ENCODE results near the gene TEX26. TPM values are rescaled to one million over a fixed set of nuclear protein-coding genes. Genes with fewer than 3 reads are reported as not detected.

Gene TEX26
- total RNA-seq, 2 experiments from 2014 or later = not detected

DNA sequence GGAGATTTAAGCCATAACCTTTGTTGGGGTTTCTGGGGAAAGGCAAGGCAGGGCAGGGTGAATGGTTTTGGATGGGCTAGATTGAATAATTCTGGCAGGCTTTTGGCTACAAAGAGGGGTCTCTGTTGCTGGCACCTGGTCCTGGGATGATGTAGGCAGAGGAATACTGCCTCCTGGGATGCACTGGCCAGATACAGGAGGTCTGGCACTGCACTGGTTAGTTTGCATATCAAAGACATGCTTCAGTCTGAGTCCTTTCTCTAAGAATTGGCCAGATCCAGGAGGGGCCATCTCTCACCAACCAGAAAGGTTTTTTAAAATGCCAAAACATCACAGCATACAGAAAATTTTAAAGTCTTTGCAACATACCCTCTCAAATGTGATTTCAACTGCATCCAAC is 34.4 kb upstream of the TEX26 start:
- Mint-ChIP-seq H3K4me3 (no peak overlapping the region), H3K9me3 (no peaks in the 10 kb centered on the region), H3K27me3 (peaks cover 69% of the 10 kb centered on the region), H3K36me3 (ENCODE audit: low read depth) (no peaks in the 10 kb centered on the region), H3K27ac (no peak overlapping the region), H3K4me1 (ENCODE audit: low read depth) (no peaks in the 10 kb centered on the region)
- Histone ChIP-seq H3K4me1 (ENCODE audit: insufficient read depth, low read length) (no peaks in the 10 kb centered on the region), H3K4me3 (ENCODE audit: low read length) (no peak overlapping the region), H3K27ac (ENCODE audit: low read depth in 1 of 2, low read length in 2 of 2) (no peak overlapping the region), H3K9me3 (ENCODE audit: control insufficient read depth in 1 of 2, insufficient read depth in 1 of 2, low read length in 2 of 2) (no peaks in the 10 kb centered on the region), H3K36me3 (ENCODE audit: insufficient read depth, low read length) (no peaks in the 10 kb centered on the region), H3K27me3 (ENCODE audit: control insufficient read depth in 1 of 2, insufficient read depth in 2 of 2, low read length in 2 of 2) (peaks cover 8 to 22% of the 10 kb centered on the region in 2 experiments)
- TF ChIP-seq, protein P1, sequence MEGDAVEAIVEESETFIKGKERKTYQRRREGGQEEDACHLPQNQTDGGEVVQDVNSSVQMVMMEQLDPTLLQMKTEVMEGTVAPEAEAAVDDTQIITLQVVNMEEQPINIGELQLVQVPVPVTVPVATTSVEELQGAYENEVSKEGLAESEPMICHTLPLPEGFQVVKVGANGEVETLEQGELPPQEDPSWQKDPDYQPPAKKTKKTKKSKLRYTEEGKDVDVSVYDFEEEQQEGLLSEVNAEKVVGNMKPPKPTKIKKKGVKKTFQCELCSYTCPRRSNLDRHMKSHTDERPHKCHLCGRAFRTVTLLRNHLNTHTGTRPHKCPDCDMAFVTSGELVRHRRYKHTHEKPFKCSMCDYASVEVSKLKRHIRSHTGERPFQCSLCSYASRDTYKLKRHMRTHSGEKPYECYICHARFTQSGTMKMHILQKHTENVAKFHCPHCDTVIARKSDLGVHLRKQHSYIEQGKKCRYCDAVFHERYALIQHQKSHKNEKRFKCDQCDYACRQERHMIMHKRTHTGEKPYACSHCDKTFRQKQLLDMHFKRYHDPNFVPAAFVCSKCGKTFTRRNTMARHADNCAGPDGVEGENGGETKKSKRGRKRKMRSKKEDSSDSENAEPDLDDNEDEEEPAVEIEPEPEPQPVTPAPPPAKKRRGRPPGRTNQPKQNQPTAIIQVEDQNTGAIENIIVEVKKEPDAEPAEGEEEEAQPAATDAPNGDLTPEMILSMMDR (IDR thresholded peaks at IDR 0.05) = no peak
- ChIA-PET POLR2A (no interaction called here), CTCF (no interaction called here)
- DNase-seq = no peak
- intact Hi-C loops (cut with DNase I, micrococcal nuclease) = no loop called here
- ATAC-seq (ENCODE audit: poor library complexity) = no peak

DNA sequence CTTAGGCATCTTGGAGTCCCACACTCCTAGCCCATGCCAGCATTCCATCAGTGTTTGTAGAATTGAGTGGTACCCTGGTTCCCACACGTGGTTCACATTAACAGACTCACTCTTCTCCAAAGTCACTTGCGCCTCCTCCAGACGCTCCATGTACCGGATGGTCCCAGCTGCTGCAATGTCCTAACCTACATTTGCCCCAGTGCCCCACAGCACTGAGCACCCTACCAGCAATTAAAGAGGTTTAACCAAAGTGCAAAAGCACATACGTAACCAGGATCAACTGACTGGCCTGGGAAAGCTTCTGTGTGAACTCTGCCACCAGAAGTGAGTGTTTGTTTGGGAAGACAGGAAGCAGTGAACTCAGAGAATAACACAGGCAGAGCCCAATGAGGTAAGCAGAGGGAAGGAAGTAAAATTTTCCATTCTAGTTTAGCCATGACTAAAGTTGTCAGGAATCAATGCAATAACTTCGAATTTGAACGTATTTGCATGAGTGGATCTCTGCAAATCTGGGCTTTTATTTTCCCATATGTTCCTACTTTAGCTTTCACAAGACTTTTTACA is 33.7 kb upstream of the TEX26 start:
- H3K4me3 ChIP-seq (ENCODE audit: low read length) = no peak overlapping the region
- H3K9me3 Mint-ChIP-seq = no peaks in the 10 kb centered on the region
- DNase-seq (no peak), ATAC-seq (ENCODE audit: poor library complexity) (no peak)
- TF ChIP-seq, protein P1 (IDR thresholded peaks at IDR 0.05) = no peak
- intact Hi-C loops (cut with DNase I, micrococcal nuclease) = no loop called here
- peaks cover 70% of the 10 kb centered on the region for H3K27me3 Mint-ChIP-seq
- H3K9me3 ChIP-seq (ENCODE audit: control insufficient read depth in 1 of 2, insufficient read depth in 1 of 2, low read length in 2 of 2) = no peaks in the 10 kb centered on the region
- H3K27ac ChIP-seq (ENCODE audit: low read depth in 1 of 2, low read length in 2 of 2) = no peak overlapping the region
- H3K27me3 ChIP-seq (ENCODE audit: control insufficient read depth in 1 of 2, insufficient read depth in 2 of 2, low read length in 2 of 2) = peaks cover 15 to 26% of the 10 kb centered on the region in 2 experiments
- H3K4me1 Mint-ChIP-seq (ENCODE audit: low read depth) = no peaks in the 10 kb centered on the region
- no peaks in the 10 kb centered on the region for H3K36me3 ChIP-seq (ENCODE audit: insufficient read depth, low read length)
- H3K27ac Mint-ChIP-seq = no peak overlapping the region
- ChIA-PET CTCF (no interaction called here), POLR2A (no interaction called here)
- H3K36me3 Mint-ChIP-seq (ENCODE audit: low read depth) = no peaks in the 10 kb centered on the region
- H3K4me1 ChIP-seq (ENCODE audit: insufficient read depth, low read length) = no peaks in the 10 kb centered on the region
- H3K4me3 Mint-ChIP-seq = no peak overlapping the region

DNA sequence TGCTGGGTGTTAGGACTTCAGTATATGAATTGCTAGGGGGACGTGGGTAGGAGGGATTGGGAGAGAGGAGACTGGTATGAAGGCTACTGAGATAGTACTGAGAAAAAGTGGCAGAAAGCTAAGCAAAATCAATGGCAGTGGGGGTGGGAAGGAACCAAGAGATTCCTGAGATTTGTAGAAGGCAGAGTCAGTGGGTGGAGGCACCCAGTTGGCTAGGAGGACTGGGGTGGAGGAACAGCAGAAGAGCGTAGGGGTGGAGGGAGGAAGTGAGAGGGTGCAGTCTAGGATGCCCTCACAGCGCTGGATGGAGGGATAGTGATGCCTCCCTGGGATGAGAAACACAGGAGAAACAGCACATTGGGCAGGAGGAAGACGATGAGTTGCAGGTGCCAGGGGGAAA is 32.0 kb upstream of the TEX26 start:
- no peak for ATAC-seq (ENCODE audit: poor library complexity)
- ChIA-PET POLR2A (no interaction called here), CTCF (no interaction called here)
- no peaks in the 10 kb centered on the region for H3K36me3 Mint-ChIP-seq (ENCODE audit: low read depth)
- H3K27me3 Mint-ChIP-seq = peaks cover 78% of the 10 kb centered on the region
- Histone ChIP-seq H3K27me3 (ENCODE audit: control insufficient read depth in 1 of 2, insufficient read depth in 2 of 2, low read length in 2 of 2) (peaks cover 26 to 43% of the 10 kb centered on the region in 2 experiments), H3K4me3 (ENCODE audit: low read length) (no peak overlapping the region), H3K36me3 (ENCODE audit: insufficient read depth, low read length) (no peaks in the 10 kb centered on the region), H3K27ac (ENCODE audit: low read depth in 1 of 2, low read length in 2 of 2) (no peak overlapping the region), H3K9me3 (ENCODE audit: control insufficient read depth in 1 of 2, insufficient read depth in 1 of 2, low read length in 2 of 2) (no peaks in the 10 kb centered on the region), H3K4me1 (ENCODE audit: insufficient read depth, low read length) (no peaks in the 10 kb centered on the region)
- H3K4me1 Mint-ChIP-seq (ENCODE audit: low read depth) = no peaks in the 10 kb centered on the region
- H3K9me3 Mint-ChIP-seq = no peaks in the 10 kb centered on the region
- no peak for DNase-seq
- H3K4me3 Mint-ChIP-seq = no peak overlapping the region
- TF ChIP-seq, protein P1 (IDR thresholded peaks at IDR 0.05) = no peak
- H3K27ac Mint-ChIP-seq = no peak overlapping the region
- intact Hi-C loops (cut with DNase I, micrococcal nuclease) = no loop called here
